Measurements from ENCODE around the gene GSTA5.
"Not testable (repeated sequence)": the region's sequence is repeated elsewhere in the genome, so short reads cannot be mapped to it uniquely, and the experiment has no call there.

GSTA5 gene

DNA sequence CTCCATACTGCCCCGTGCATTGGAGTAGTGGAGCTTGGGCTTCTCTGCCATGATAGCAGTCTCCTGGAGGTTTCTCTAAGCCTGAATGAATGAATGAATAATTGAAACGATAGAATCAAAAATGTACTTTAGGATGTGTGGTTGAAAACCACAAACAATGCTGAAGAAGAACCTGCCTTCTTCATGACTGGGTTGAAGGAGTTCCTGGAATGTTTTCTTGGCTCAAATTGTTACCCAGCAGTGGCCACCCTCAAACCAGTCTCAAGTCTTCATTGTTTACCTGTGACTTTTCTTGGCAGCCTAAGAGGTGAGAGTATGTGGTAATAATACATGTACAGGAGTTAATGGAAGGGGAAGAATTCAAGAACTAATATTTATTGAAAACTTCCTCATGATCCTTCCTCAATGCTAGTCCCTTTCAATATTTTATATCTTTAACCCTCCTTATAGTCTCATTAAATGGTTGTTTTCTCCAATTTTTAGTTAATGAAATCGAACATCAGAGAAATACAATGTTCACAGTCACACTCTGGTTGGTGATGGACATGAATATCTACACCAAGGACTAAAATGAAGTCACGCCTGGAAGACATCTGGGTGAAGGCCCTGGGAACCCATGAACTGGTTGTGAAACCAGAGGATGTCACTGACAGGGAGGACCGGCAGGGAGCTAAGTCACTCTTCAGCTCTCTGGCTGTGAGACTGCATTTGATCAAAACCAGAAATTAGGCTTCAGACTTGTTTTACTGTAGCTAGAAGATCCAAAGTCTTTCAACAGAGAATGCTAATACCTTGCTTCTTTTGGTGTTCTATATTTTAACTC is at the start of gene GSTA5:
TSS of gene GSTA5 (minus strand) at position 51 of the 823 bp plus-strand sequence.
- DNase-seq (ENCODE audit: low read depth), result no peak

DNA sequence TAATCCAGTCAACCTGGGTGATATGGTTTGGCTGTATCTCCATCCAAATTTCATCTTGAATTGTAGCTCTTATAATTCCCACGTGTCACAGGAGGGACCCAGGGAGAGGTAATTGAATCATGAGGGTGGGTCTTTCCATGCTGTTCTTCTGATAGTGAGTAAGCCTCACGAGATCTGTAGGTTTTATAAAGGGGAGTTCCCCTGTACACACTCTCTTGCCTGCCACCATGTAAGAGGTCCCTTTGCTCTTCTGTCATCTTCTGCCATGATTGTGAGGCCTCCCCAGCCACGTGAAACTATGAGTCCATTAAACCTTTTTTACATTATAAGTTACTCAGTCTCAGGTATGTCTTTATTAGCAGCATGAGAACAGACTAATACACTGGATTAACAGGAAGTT is 49.4 kb upstream of the GSTA5 start:
- DNase-seq (ENCODE audit: low read depth), result no peak

DNA sequence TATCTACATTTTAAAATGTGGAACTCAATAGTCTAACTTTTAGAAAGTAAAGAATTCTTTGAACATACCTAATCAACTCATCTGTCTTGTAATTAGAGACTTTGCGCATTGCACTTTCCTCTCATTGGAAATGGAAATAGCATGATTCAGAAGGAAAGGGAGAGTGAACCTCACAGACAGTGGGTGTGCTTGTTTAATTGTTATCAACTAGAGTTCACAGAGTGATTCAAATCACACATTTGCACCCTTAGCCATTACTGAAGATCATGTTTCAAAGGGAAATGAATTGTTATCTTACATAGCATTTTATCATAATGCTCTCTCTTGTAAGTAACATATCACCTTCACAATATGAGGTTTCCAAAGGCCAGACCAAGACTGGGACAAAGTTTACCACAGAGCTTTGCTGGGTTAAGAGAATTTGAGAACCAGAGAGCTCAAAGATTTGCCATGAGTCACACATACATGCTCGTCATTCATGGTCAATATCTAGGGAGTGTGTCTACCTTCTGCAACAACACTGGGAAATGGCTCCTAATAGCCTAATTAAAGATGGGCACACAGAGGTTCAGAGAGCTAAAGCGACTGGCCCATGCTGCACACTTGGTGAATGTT is 47.4 kb upstream of the GSTA5 start:
- DNase-seq (ENCODE audit: low read depth), result no peak

DNA sequence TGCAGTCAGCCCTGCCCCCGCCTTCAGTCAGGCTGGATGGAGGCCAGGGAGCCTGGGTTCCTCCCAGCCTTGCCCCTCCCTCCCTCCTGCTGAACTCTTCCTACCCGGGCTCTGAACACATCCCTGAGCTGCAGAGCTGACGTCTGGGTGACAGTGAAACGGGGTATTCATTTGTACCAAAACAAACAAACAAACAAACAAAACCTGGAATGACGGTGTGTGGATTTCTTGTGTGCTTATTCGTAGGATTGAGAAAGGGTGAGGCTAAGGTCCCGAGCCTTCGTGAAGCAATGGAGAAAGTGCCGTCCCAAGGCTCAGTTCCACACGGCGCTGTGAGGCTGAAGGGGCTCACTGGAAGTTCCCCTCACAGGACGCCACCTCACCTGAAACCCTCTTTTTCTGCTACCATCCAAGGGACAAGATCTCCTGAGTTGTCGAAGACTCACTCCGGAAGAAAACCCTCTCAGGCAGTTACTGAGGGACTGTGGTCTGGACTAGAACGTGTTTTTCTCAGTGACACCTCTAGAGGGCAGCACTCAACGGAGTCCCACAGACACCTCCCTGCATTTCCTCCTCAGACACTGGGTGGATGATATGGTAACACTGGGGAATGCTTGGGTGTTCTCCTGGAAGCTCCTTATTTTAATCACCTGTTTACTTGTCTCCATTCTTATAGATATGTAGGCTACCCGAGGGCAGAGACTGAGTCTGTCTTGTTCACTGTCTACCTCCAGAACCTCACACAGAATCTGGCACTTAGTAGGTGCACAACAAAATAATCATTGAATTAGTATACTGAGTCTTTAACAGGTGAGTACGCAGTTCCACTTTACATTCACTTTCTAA is 41.6 kb upstream of the GSTA5 start:
- peak; percentile 37 for DNase-seq (ENCODE audit: low read depth)

DNA sequence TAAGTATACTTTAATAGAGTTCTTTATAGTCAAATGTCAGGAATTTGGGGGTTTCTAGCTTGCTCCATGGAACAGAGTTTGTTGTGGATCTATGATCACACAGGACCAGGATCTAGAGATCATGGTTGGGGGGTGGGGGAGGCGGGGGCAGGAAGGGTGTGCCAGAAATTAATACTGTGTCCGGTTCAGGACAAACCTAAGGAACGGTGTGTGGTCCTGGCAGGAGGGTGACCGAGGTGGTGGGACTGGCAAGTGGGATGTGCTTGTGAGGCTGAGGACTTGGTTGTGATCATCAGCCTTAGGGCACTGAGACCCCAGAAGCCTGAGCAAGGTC is 41.0 kb upstream of the GSTA5 start:
- no peak for DNase-seq (ENCODE audit: low read depth)

- DNase-seq (ENCODE audit: low read depth), result no peak
Measured at GRCh38 chr6:52877786-52878185, 37.2 kb upstream of the GSTA5 start.

GRCh38 chr6:52877168-52877567 is 36.6 kb upstream of the GSTA5 start:
- no peak for DNase-seq (ENCODE audit: low read depth)

DNA sequence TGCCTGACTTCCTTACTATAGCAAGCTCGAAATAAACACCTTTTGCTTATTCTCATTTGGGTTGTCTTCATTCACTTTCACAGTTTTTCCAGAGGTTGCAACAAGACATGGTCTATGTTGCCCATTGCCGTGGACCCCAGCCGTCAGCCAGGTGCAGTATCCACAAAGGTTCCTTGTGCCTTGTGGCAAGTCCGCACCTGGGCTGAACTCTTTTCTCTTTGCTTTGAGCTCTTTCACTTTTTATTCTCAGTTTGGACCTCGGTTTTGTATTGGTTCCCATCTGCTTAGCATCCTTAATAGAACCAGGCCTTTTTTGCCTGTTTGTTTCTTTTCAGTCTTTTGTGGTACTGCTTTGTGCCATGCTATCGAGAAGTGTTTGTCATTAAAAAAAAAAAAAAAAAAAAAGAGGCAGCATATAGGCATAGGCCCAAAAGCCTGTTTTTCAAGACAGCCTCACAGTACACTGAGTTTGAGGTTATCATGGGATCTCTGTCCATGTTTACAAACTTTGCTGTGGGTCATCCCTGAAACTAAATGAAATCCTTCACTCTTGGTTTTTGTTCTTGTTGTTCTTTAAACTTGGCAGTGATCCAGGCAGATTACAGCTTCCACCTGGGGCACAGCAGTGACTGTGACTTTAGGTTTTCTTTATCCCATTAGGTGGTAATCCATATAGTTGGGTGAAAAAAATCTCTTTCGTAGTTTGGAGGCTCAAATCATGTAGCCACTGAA is 35.6 kb upstream of the GSTA5 start:
- DNase-seq (ENCODE audit: low read depth), result no peak

- no peak for DNase-seq (ENCODE audit: low read depth)
Measured at GRCh38 chr6:52872031-52872430, 31.4 kb upstream of the GSTA5 start.

DNA sequence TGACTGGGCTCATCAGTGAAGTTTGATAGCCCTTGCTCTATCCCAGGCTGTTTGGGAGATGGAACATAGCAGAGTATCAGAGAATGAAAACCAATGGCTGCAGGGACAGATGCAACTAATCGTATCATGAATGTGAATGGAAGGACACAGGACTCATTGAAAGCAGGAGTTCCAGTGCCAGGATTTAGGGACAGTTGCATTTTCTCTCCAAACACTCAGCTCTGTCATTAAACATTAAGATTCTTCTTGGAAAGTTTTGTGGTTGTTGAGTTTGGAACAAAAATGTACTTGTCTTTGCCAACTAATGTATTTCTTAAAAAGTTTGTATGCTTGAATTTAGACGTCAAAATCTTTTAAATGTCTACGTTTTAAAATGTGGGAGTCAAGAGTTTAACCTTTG is 31.0 kb upstream of the GSTA5 start:
- no peak for DNase-seq (ENCODE audit: low read depth)

- not testable (repeated sequence) for DNase-seq (ENCODE audit: low read depth)
Measured at GRCh38 chr6:52870335-52871091, 29.9 kb upstream of the GSTA5 start.

GRCh38 chr6:52868899-52869298 is 28.3 kb upstream of the GSTA5 start:
- DNase-seq (ENCODE audit: low read depth), result not testable (repeated sequence)

DNA sequence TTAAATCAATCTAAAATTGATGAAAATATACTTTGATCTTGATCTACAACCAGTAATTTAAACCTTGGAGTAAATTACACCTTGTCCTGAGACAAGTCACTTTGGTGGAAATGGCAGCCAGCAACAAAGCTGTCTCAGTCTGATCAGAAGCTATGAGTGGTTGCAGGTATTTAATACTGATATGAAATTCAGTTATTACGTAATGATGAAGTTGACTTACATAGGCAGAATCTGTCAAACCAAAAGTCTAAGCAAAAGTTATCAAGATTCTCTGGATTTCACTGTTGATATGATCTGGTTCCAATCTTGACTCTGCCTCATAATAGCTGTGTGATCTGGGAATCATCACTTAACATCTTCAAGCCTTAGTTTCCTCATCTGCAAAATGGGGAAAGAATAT is 27.6 kb upstream of the GSTA5 start:
- DNase-seq (ENCODE audit: low read depth), result no peak

DNA sequence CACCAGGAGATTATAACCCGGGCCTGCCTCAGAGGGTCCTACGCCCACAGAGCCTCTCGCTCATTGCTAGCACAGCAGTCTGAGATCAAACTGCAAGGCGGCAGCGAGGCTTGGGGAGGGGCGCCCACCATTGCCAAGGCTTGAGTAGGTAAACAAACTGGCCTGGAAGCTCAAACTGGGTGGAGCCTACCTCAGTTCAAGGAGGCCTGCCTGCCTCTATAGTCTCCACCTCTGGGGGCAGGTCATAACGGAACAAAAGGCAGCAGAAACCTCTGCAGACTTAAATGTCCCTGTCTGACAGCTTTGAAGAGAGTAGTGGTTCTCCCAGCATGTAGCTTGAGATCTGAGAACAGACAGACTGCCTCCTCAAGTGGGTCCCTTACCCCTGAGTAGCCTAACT is 20.5 kb upstream of the GSTA5 start:
- not testable (repeated sequence) for DNase-seq (ENCODE audit: low read depth)

- no peak for DNase-seq (ENCODE audit: low read depth)
Measured at GRCh38 chr6:52858416-52858815, 17.8 kb upstream of the GSTA5 start.

GRCh38 chr6:52856137-52856536 is 15.5 kb upstream of the GSTA5 start:
- DNase-seq (ENCODE audit: low read depth), result not testable (repeated sequence)

GRCh38 chr6:52849137-52849536 is 8.5 kb upstream of the GSTA5 start:
- no peak for DNase-seq (ENCODE audit: low read depth)

- no peak for DNase-seq (ENCODE audit: low read depth)
Measured at GRCh38 chr6:52846002-52846401, 5.4 kb upstream of the GSTA5 start.

DNA sequence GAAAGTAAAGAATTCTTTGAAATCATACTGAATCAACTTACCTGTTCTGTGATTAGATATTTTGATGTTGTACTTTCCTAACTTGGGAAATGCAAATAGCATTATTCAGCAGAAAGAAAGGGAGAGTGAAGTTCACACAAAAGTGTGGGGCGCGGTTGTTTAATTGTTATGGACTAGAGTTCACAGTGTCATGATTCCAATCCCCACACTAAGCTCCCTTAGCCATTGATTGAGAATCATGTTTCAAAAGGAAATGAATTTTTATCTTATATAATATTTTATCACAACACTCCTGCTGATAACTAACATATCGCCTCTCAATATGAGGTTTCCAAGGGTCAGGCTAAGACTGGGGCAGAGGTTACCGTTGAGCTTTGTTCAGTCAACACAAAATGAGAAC is 3.0 kb upstream of the GSTA5 start:
- DNase-seq (ENCODE audit: low read depth), result no peak

DNA sequence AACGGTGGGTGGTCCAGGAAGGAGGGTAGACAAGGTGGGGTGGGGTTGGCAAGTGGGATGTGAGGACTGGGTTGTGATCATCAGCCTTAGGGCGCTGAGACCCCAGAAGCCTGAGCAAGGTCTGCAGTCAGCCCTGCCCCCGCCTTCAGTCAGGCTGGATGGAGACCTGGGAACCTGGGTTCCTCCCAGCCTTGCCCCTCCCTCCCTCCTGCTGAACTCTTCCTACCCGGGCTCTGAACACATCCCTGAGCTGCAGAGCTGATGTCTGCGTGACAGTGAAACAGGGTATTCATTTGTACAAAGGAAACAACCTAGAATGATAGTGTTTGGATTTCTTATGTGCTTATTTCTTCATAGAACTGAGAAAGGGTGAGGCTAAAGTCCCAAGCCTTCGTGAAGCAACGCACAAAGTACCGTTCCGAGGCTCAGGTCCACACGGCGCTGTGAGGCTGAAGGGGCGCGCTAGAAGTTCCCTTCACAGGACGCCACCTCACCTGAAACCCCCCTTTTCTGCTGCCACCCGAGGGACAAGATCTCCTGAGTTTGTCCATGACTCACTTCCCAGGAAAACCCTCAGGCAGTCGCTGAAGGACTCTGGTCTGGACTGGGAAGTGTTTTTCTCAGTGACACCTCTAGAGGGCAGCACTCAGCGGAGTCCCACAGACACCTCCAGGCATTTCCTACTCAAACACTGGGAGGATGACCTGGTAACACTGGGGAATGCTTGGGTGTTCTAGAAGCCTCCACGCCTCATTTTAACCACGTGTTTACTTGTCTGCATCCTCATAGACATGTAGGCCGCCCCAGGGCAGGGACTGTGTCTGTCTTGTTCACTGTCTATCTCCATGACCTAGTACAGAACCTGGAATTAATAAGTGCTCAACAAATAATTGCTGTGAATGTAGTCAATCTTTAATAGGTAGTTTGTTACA is 1.2 kb downstream of the GSTA5 start:
- DNase-seq (ENCODE audit: low read depth), result peak; percentile 25

All from activated T-helper 1 cell treated with Interleukin-2 at 50 U/mL for 16 hours (primary cell).